GM12878 (cell line): ENCODE data around the gene LYPLAL1. TPM values are rescaled to one million over a fixed set of nuclear protein-coding genes. Genes with fewer than 3 reads are reported as not detected.

ENCODE experiments used
- CREM ChIP-seq: IDR thresholded peaks from 2 replicates; pipeline ENCODE4 v1.6.1; 2014; ENCODE audit warnings: antibody characterized with exemption, low read depth
- EP300 ChIP-seq, 2 experiments: fragments of 150-350 bp in 1 of 2; IDR thresholded peaks; 2 replicates each; pipeline ENCODE4 v1.6.1; 2011 to 2012; ENCODE audit warnings: low read depth in 2 of 2, low read length in 2 of 2, borderline replicate concordance in 1 of 2, improper control_type of control experiment in 1 of 2, inconsistent platforms in 1 of 2; ENCODE audit not compliant: control insufficient read depth in 1 of 2
- MEF2B ChIP-seq: fragments of 450-650 bp; IDR thresholded peaks from 2 replicates; pipeline ENCODE4 v1.6.1; 2018; ENCODE audit warnings: mild to moderate bottlenecking, moderate library complexity; ENCODE audit not compliant: partially characterized antibody, poor library complexity, severe bottlenecking
- NFXL1 ChIP-seq: fragments of 450-650 bp; IDR thresholded peaks from 2 replicates; pipeline ENCODE4 v1.6.1; 2017; ENCODE audit warnings: antibody characterized with exemption, mild to moderate bottlenecking, borderline replicate concordance
- PAX8 ChIP-seq: fragments of 450-650 bp; IDR thresholded peaks from 2 replicates; pipeline ENCODE4 v1.6.1; 2017; ENCODE audit warnings: mild to moderate bottlenecking, moderate library complexity
- RB1 ChIP-seq: fragments of 450-650 bp; formaldehyde crosslinking; IDR thresholded peaks from 2 replicates; pipeline ENCODE4 v1.6.1; 2017; ENCODE audit warnings: mild to moderate bottlenecking, borderline replicate concordance
- SIN3A ChIP-seq: IDR thresholded peaks from 2 replicates; pipeline ENCODE4 v1.6.1; 2012; ENCODE audit warnings: low read depth, low read length, improper control_type of control experiment
- SMARCA5 ChIP-seq: fragments of 450-650 bp; IDR thresholded peaks from 2 replicates; pipeline ENCODE4 v1.6.1; 2017; ENCODE audit warnings: mild to moderate bottlenecking
- SREBF2 ChIP-seq: IDR thresholded peaks from 2 replicates; pipeline ENCODE4 v1.6.1; 2012; ENCODE audit warnings: mild to moderate bottlenecking, low read length
- YY1 ChIP-seq: IDR thresholded peaks from 2 replicates; pipeline ENCODE4 v1.6.1; 2011; ENCODE audit warnings: low read depth, mild to moderate bottlenecking, low read length
- ZBTB33 ChIP-seq: fragments of 450-650 bp; IDR thresholded peaks from 2 replicates; pipeline ENCODE4 v1.6.1; 2017; ENCODE audit warnings: mild to moderate bottlenecking
- polyA plus RNA-seq, 11 experiments: library from polyadenylated mRNA; depleted of rRNA in 4 of 11; unstranded in 6 of 11; stranded (reverse) in 5 of 11; fragments of >200 nt; fragmentation: Nextera tagmentation in 4 of 11; fragmentation: Illumina TruSeq in 1 of 11; extraction: Ambion mirVana in 4 of 11; extraction: Trizol in 1 of 11; gene quantifications; 1 replicate in 1 of 11; 2 replicates in 10 of 11; pipeline versions ENCODE4 v1.2.1 to v1.2.3, GENCODE V29; 2011 to 2016; ENCODE audit warnings: inconsistent platforms in 2 of 11, missing spikeins in 2 of 11, low read depth in 1 of 11
- total RNA-seq, 4 experiments: library from RNA; depleted of rRNA in 3 of 4; stranded (reverse); fragments of >200 nt in 3 of 4; fragmentation: Illumina TruSeq in 1 of 4; extraction: Trizol in 1 of 4; gene quantifications; 2 replicates each; pipeline versions ENCODE4 v1.2.1 to v1.2.3, GENCODE V29; 2013 to 2021

Gene LYPLAL1
- total and polyA plus RNA-seq, 10 of the 15 experiments (the other 5 are each of a cell fraction or from before 2014, with no cell fraction given), result 19.4 to 112 (median 40.5) TPM

- TF ChIP-seq EP300 (IDR thresholded peaks at IDR 0.05; ENCODE audit: borderline replicate concordance in 1 of 2, control insufficient read depth in 1 of 2, low read depth in 2 of 2, low read length in 2 of 2), result peak in 1 of 2 experiments; percentile 8; a peak in 1 of 4 replicates
- TF ChIP-seq CREM, result peak; percentile 54; the same call in 1 of the 2 replicates
- no peak for TF ChIP-seq PAX8
- peak; percentile 56; the same call in 1 of the 2 replicates for TF ChIP-seq RB1
- TF ChIP-seq YY1, result peak; percentile 97
- peak; percentile 55; the same call in 1 of the 2 replicates for TF ChIP-seq SIN3A
- TF ChIP-seq NFXL1, result no peak
- peak; percentile 7 for TF ChIP-seq MEF2B
- no peak for TF ChIP-seq SREBF2
- TF ChIP-seq SMARCA5, result peak; percentile 52; the same call in 1 of the 2 replicates
- TF ChIP-seq ZBTB33, result no peak
Measured at GRCh38 chr1:219173758-219174459, at the start of gene LYPLAL1 (continued).
